Endothelial cell of umbilical vein (primary cell): ENCODE measurements around the gene CRACR2B. TPM values are rescaled to one million over a fixed set of nuclear protein-coding genes. Genes with fewer than 3 reads are reported as not detected.

Experiments
- BruUV-seq: library from RNA; stranded (reverse); fragments of 400-500 nt; replicated peaks from 2 replicates; lab custom pipeline; 2021; lab: Mats Ljungman, UMichigan
- CTCF ChIA-PET: fragments of 300-600, 350-600 bp; sonication (Branson Sonifier 250); formaldehyde crosslinking; loops from one replicate; lab custom pipeline; 2021; ENCODE audit warnings: antibody characterized with exemption, inconsistent platforms; lab: Charles Lee
- POLR2A ChIA-PET: fragments of 300-600, 350-600 bp; sonication (Branson Sonifier 250); formaldehyde crosslinking; loops from one replicate; lab custom pipeline; 2021; ENCODE audit warnings: antibody characterized with exemption, inconsistent platforms; lab: Charles Lee
- DNase-seq: peaks from one replicate; pipeline ENCODE4 v3.0.0-alpha.2; 2011; ENCODE audit warnings: low read depth, low spot score
- FAIRE-seq: peaks from 2 replicates; lab custom pipeline; 2011; peaks lifted over from hg19 to GRCh38; lab: Jason Lieb, UNC
- H2AFZ ChIP-seq: 2 replicates; pipeline ENCODE4 v1.6.0; 2012; ENCODE audit warnings: low read depth, low read length, control low read depth, inconsistent platforms
- H3K27ac ChIP-seq: 2 replicates; pipeline ENCODE4 v1.5.1; 2011; ENCODE audit warnings: low read depth, mild to moderate bottlenecking, control low read depth, low read length, moderate library complexity; ENCODE audit not compliant: insufficient read depth
- H3K27me3 ChIP-seq, 2 experiments: 2 replicates each; pipeline versions ENCODE4 v1.6.0 to v1.6.1; 2011; ENCODE audit warnings: low read length in 2 of 2, mixed read lengths in 1 of 2; ENCODE audit not compliant: control insufficient read depth in 2 of 2, insufficient read depth in 2 of 2
- H3K36me3 ChIP-seq, 2 experiments: 2 replicates in 1 of 2; 3 replicates in 1 of 2; pipeline ENCODE4 v1.5.1; 2011; ENCODE audit warnings: low read length in 2 of 2, mild to moderate bottlenecking in 1 of 2, moderate library complexity in 1 of 2; ENCODE audit not compliant: control insufficient read depth in 2 of 2, insufficient read depth in 2 of 2; ENCODE audit errors: extremely low read depth in 1 of 2
- H3K4me1 ChIP-seq: 3 replicates; pipeline ENCODE4 v1.5.1; 2011; ENCODE audit warnings: mild to moderate bottlenecking, low read length; ENCODE audit not compliant: control insufficient read depth, insufficient read depth; ENCODE audit errors: extremely low read depth
- H3K4me2 ChIP-seq: 2 replicates; pipeline ENCODE4 v1.6.1; 2011; ENCODE audit warnings: low read length, control low read depth, mixed read lengths; ENCODE audit not compliant: insufficient read depth
- H3K4me3 ChIP-seq, 3 experiments: fragments of 200-600 bp in 1 of 3; sonication (generic), shearing (Covaris generic) in 1 of 3; replicated peaks in 1 of 3; 2 replicates each; pipeline ENCODE4 v1.5.1; 2011 to 2016; ENCODE audit warnings: control low read depth in 3 of 3, low read length in 3 of 3, mild to moderate bottlenecking in 2 of 3, inconsistent platforms in 1 of 3, low read depth in 1 of 3, moderate library complexity in 1 of 3; ENCODE audit not compliant: insufficient read depth in 1 of 3
- H3K79me2 ChIP-seq: 2 replicates; pipeline ENCODE4 v1.6.0; 2012; ENCODE audit warnings: low read length, inconsistent platforms; ENCODE audit not compliant: control insufficient read depth, insufficient read depth
- H3K9ac ChIP-seq: replicated peaks from 2 replicates; pipeline ENCODE3; 2011; ENCODE audit warnings: low read length, control low read depth; ENCODE audit not compliant: insufficient read depth; ENCODE audit errors: extremely low read depth
- H3K9me1 ChIP-seq: replicated peaks from 3 replicates; pipeline ENCODE4 v1.6.0; 2011; ENCODE audit warnings: mild to moderate bottlenecking, low read length; ENCODE audit not compliant: control insufficient read depth, insufficient read depth; ENCODE audit errors: extremely low read depth
- H3K9me3 ChIP-seq: replicated peaks from 2 replicates; pipeline ENCODE4 v1.5.1; 2012; ENCODE audit warnings: low read length, inconsistent platforms; ENCODE audit not compliant: control insufficient read depth, insufficient read depth
- H4K20me1 ChIP-seq: replicated peaks from 2 replicates; pipeline ENCODE3; 2011; ENCODE audit warnings: mild to moderate bottlenecking, low read length; ENCODE audit not compliant: control insufficient read depth, insufficient read depth; ENCODE audit errors: extremely low read depth
- CTCF ChIP-seq, 2 donors: IDR thresholded peaks; 1 replicate in 1 of 2; 2 replicates in 1 of 2; pipeline ENCODE4 v1.5.1; 2011; ENCODE audit warnings: low read length in 2 of 2, mild to moderate bottlenecking in 2 of 2, moderate library complexity in 2 of 2, control low read depth in 1 of 2, inconsistent platforms in 1 of 2, low read depth in 1 of 2; ENCODE audit not compliant: insufficient read depth in 1 of 2; ENCODE audit errors: extremely low read depth in 1 of 2
- FOS ChIP-seq: IDR thresholded peaks from 2 replicates; pipeline ENCODE4 v1.6.1; 2011; ENCODE audit warnings: mild to moderate bottlenecking, low read length, moderate library complexity, borderline replicate concordance; ENCODE audit not compliant: insufficient read depth
- JUN ChIP-seq: IDR thresholded peaks from 2 replicates; pipeline ENCODE4 v1.6.1; 2011; ENCODE audit warnings: borderline replicate concordance, low read depth; ENCODE audit not compliant: insufficient read length, insufficient read depth
- POLR2A ChIP-seq: IDR thresholded peaks from 2 replicates; pipeline ENCODE4 v1.6.1; 2012; ENCODE audit warnings: low read depth, mild to moderate bottlenecking, control low read depth, low read length
- dilution Hi-C: fragments of 300-500 bp; cut with MboI; formaldehyde crosslinking; loops from one replicate; pipeline ENCODE4 v1.15.0; 2019; ENCODE audit warnings: low sequenced_read_pairs; ENCODE audit not compliant: extremely low pct_ligation_motif_present
- intact Hi-C: fragments of 100-400 bp; cut with micrococcal nuclease; formaldehyde crosslinking; loops from one replicate; pipeline ENCODE4 v1.10.0; 2022
- polyA plus RNA-seq, 4 experiments: library from polyadenylated mRNA; depleted of rRNA in 3 of 4; stranded (reverse) in 3 of 4; unstranded in 1 of 4; fragments of >200 nt; gene quantifications; 2 replicates each; pipeline versions ENCODE4 v1.2.1 to v1.2.3, GENCODE V29; 2011 to 2012; ENCODE audit warnings: missing spikeins in 1 of 4
- total RNA-seq: library from RNA; stranded (reverse); gene quantifications from 2 replicates; pipeline ENCODE4 v1.2.3, GENCODE V29; 2021

CRACR2B gene
- total and polyA plus RNA-seq, 2 donors (not counting 3 experiments of a cell fraction or from before 2014, with no cell fraction given), result 8.4 to 9.3 TPM

DNA sequence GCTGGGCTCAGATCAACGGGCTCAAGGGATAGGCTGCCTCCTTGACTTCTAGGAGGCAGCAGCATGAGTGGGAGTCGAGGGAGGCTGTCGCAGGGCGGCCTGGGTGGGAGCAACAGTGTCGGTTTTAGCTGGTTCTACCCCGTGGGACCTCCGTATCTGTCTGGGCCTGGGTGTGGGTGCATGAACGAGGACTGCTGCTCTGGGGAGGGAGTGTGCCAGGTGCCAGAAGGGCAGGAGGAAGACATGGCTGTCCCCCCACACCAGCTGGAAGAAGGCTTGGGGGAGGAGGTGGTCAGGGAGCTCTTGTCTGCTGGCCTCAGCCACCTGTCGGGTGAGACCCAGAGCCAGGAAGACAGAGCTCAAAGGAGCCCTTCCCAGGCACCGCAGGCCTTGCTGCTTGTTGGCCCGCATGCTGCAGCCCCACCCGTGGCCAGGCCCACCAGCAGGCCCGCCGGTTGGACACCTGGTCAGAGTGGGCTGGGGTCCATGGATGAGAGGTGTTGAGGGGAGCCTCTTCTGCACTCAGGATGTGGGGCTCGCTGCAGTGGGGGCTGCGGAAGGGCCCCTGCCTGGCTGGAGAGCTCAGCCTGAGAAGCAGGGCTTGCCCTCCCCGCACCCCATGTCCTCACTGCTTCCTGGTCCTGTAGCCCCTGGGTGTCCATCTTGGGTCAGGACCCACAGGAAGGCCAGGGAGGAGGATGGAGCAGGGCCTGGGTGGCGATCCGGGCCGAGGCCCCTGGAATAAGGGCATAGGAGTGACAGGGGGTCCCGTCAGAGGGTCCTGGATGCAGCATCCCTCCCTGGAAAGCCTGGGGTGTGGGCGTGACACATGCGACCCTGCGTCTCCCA, 41.3 kb upstream of the CRACR2B start:
- Histone ChIP-seq H3K4me3 (no peak overlapping the region), H3K4me1 (no peaks in the 10 kb centered on the region), H4K20me1 (no peaks in the 10 kb centered on the region), H3K4me2 (no peak overlapping the region), H2AFZ (no peak overlapping the region), H3K79me2 (no peaks in the 10 kb centered on the region), H3K27ac (no peak overlapping the region), H3K9ac (no peak overlapping the region), H3K27me3 (no peaks in the 10 kb centered on the region), H3K9me3 (no peaks in the 10 kb centered on the region), H3K9me1 (no peaks in the 10 kb centered on the region), H3K36me3 (no peaks in the 10 kb centered on the region)
- dilution Hi-C loops (no loop called here), intact Hi-C loops (no loop called here)
- CTCF ChIA-PET, result interaction anchor here (1.9 kb wide), 1 partner anchor 11 kb away, joined by 9 read pairs; the partner anchor contains the start of gene SLC25A22
- TF ChIP-seq JUN, result no peak
- TF ChIP-seq CTCF (IDR thresholded peaks at IDR 0.05; ENCODE audit: extremely low read depth in 1 of 2, insufficient read depth in 1 of 2, low read depth in 1 of 2, low read length in 2 of 2), result no peak
- TF ChIP-seq FOS, result no peak
- peak; percentile 5 for TF ChIP-seq POLR2A
- POLR2A ChIA-PET, result no interaction called here
- DNase-seq (no peak), FAIRE-seq (no peak)
- no TSS peak for BruUV-seq
